PFSK-1 (cell line): ENCODE results near the gene ZNF527.

Experiments
- FOXP2 ChIP-seq: optimal IDR thresholded peaks from 2 replicates; pipeline ENCODE3; 2011; ENCODE audit warnings: borderline replicate concordance, control low read depth, inconsistent platforms; ENCODE audit not compliant: insufficient read depth; ENCODE audit errors: extremely low read length, extremely low read depth
- POLR2AphosphoS5 ChIP-seq: IDR thresholded peaks from 2 replicates; pipeline ENCODE4 v1.6.1; 2012; ENCODE audit warnings: low read depth, mild to moderate bottlenecking, control low read depth, low read length, moderate library complexity
- SIN3A ChIP-seq: IDR thresholded peaks from 2 replicates; pipeline ENCODE4 v1.6.1; 2012; ENCODE audit warnings: mild to moderate bottlenecking, low read length, moderate library complexity, borderline replicate concordance; ENCODE audit not compliant: insufficient read depth
- TAF1 ChIP-seq: IDR thresholded peaks from 2 replicates; pipeline ENCODE4 v1.6.1; 2012; ENCODE audit warnings: low read length, control low read depth, borderline replicate concordance; ENCODE audit not compliant: insufficient read depth
- TF ChIP-seq, protein P1 (sequence below), 2 experiments: IDR thresholded peaks; 2 replicates each; pipeline versions ENCODE4 v1.6.1 to v1.8.0; 2011 to 2012; ENCODE audit warnings: low read depth in 2 of 2, low read length in 2 of 2, control low read depth in 1 of 2, inconsistent platforms in 1 of 2, mild to moderate bottlenecking in 1 of 2, moderate library complexity in 1 of 2; ENCODE audit not compliant: insufficient read depth in 1 of 2

ZNF527 gene

DNA sequence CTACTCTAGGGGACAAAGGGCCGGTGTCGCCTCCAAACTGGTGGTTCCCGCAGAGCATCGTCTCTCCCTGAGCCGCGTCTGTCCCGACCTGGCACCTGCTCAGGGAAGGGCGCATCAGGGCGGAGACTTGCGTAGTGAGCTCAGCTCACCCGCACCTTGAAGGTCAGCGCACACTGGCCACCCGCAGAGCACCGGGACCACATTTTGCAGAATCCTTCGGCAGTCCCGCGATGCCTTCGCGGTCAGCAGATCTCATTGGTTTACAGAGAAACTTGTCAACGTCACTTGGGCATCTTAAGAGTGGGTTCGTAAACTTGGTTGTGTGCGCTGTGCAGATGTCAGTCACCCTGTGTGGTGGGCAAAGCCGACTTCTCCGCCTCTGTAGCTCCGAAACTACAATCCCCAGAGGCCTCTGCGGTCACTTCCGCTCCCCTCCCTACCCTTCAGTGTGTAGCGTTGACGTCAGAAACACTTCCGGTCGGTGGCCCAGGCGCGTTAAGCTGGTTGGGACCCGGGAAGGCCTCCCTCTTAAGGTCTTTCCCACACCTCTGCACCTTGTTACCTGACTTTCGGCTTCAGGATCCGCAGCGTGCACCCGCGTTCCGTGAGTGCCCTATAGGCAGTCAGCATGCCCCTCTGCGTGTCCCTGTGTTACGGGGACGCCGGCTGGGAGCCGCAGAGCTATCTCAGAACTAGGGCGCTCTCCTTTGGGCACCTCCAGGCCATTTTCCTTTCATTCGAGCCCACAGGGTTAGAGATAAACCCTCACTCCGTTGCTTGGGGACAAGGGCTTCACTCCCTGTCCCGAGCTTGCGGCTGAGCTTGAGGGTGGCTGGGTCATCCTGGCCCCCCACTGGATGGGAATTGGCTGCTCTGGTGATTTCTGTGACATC, 36.5 kb upstream of the ZNF527 start:
- TF ChIP-seq POLR2AphosphoS5 (peak; percentile 85), SIN3A (peak; percentile 40; the same call in 1 of the 2 replicates), FOXP2 (peak; percentile 23), TAF1 (0 out of 2 replicates have a peak, but pooled peaks have one; percentile 57)
- TF ChIP-seq, protein P1, sequence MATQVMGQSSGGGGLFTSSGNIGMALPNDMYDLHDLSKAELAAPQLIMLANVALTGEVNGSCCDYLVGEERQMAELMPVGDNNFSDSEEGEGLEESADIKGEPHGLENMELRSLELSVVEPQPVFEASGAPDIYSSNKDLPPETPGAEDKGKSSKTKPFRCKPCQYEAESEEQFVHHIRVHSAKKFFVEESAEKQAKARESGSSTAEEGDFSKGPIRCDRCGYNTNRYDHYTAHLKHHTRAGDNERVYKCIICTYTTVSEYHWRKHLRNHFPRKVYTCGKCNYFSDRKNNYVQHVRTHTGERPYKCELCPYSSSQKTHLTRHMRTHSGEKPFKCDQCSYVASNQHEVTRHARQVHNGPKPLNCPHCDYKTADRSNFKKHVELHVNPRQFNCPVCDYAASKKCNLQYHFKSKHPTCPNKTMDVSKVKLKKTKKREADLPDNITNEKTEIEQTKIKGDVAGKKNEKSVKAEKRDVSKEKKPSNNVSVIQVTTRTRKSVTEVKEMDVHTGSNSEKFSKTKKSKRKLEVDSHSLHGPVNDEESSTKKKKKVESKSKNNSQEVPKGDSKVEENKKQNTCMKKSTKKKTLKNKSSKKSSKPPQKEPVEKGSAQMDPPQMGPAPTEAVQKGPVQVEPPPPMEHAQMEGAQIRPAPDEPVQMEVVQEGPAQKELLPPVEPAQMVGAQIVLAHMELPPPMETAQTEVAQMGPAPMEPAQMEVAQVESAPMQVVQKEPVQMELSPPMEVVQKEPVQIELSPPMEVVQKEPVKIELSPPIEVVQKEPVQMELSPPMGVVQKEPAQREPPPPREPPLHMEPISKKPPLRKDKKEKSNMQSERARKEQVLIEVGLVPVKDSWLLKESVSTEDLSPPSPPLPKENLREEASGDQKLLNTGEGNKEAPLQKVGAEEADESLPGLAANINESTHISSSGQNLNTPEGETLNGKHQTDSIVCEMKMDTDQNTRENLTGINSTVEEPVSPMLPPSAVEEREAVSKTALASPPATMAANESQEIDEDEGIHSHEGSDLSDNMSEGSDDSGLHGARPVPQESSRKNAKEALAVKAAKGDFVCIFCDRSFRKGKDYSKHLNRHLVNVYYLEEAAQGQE (IDR thresholded peaks at IDR 0.05; ENCODE audit: insufficient read depth in 1 of 2, low read depth in 2 of 2, low read length in 2 of 2) = no peak

DNA sequence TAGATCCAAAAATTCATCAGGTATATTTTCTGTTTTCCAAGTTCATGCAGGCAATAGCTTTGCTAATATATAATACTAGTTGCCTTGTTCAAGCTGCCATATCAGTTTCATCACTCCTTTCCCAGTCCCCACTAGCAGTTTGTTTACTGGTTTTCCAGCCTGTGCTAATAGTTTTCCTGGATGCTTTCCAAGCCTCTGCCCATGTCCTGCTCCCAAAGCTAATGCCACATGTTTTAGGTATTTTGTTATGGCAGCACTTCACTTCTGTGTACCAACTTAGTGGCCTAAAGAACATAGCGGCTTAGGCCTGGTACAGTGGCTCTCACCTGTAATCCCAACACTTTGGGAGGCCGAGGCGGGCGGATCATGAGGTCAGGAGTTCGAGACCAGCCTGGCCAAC, 28.1 kb upstream of the ZNF527 start:
- no peak for TF ChIP-seq POLR2AphosphoS5
- no peak for TF ChIP-seq FOXP2
- TF ChIP-seq TAF1 = no peak
- TF ChIP-seq, protein P1 (IDR thresholded peaks at IDR 0.05; ENCODE audit: insufficient read depth in 1 of 2, low read depth in 2 of 2, low read length in 2 of 2) = no peak
- TF ChIP-seq SIN3A = no peak

DNA sequence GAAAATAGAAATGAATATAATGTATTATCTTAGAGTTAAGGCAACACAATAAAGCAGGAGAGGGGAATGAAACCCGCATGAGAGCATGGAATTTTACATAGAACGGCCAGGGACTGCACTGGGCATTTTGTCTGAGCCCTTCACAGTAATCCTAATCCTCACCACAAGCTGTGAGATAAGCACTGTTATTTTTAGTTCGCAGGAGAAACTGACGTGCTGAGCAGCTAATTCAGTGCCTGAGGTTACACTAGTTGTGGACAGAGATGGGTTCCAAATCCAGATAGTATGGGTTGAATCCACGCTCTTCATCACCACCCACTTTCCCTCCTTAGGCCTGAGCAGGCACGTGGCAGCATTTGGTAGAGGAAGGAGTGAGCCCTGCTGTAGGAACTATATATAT, 24.8 kb upstream of the ZNF527 start:
- TF ChIP-seq, protein P1 (IDR thresholded peaks at IDR 0.05; ENCODE audit: insufficient read depth in 1 of 2, low read depth in 2 of 2, low read length in 2 of 2) = no peak
- no peak for TF ChIP-seq TAF1
- no peak for TF ChIP-seq POLR2AphosphoS5
- TF ChIP-seq FOXP2 = no peak
- TF ChIP-seq SIN3A = no peak

DNA sequence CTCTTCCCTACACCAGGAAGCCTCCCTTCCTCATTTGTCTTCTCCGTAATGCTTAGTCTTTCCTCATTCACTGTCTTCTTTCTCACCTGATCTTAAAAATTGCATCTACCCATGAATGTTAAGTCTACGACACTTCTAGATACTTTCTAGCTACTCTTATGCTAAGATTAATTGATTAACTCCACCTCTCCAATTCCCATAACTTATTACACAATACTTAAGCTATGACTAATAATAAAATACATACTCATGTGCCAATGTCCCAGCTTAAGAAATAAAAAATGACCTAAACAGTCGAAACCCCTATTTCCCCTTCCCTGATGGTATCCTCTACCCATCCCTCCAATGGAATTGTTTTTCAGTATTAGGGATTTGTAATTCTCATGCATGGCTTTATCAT, 22.8 kb upstream of the ZNF527 start:
- TF ChIP-seq, protein P1 (IDR thresholded peaks at IDR 0.05; ENCODE audit: insufficient read depth in 1 of 2, low read depth in 2 of 2, low read length in 2 of 2) = no peak
- TF ChIP-seq TAF1 = no peak
- TF ChIP-seq POLR2AphosphoS5 = no peak
- TF ChIP-seq FOXP2 = no peak
- TF ChIP-seq SIN3A = no peak

DNA sequence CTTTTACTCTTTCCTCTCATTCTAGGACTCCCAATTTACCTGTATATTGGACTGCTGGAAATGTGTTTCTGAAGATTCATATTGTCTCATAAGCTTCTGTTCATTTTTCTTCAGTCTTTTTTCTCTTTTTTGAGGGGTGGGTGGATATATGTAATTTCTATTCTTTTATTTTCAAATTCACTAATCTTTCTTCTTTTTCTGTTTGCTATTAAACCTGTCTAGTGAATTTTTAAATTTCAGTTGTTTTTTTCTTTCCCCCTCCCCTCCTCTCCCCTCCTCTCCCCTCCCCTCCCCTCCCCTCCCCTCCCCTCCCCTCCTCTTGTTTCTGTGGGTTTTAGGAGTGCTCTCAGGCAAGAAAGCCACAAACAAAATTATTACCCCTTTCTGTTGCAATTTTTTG, 16.9 kb upstream of the ZNF527 start:
- TF ChIP-seq SIN3A (no peak), TAF1 (no peak)
- TF ChIP-seq, protein P1 (IDR thresholded peaks at IDR 0.05; ENCODE audit: insufficient read depth in 1 of 2, low read depth in 2 of 2, low read length in 2 of 2) = no peak
